Ishikawa (cell line): ENCODE measurements around the gene PARN.

Source experiments
- CEBPB ChIP-seq: IDR thresholded peaks from 2 replicates; pipeline ENCODE4 v1.6.1; 2012
- CREB1 ChIP-seq: IDR thresholded peaks from 2 replicates; pipeline ENCODE4 v1.6.1; 2012; ENCODE audit warnings: low read depth
- EGR1 ChIP-seq: IDR thresholded peaks from 2 replicates; pipeline ENCODE4 v1.6.1; 2012
- EP300 ChIP-seq: IDR thresholded peaks from 2 replicates; pipeline ENCODE4 v1.6.1; 2012; ENCODE audit warnings: borderline replicate concordance
- FOXM1 ChIP-seq: IDR thresholded peaks from 2 replicates; pipeline ENCODE4 v1.6.1; 2012; ENCODE audit warnings: low read depth, borderline replicate concordance
- MAX ChIP-seq: IDR thresholded peaks from 2 replicates; pipeline ENCODE4 v1.6.1; 2012
- NFIC ChIP-seq: IDR thresholded peaks from 2 replicates; pipeline ENCODE4 v1.6.1; 2012
- RAD21 ChIP-seq: IDR thresholded peaks from 2 replicates; pipeline ENCODE4 v1.6.1; 2012; ENCODE audit warnings: low read depth
- REST ChIP-seq: IDR thresholded peaks from 2 replicates; pipeline ENCODE4 v1.6.1; 2012; ENCODE audit warnings: low read depth, mild to moderate bottlenecking
- TAF1 ChIP-seq: IDR thresholded peaks from 2 replicates; pipeline ENCODE4 v1.6.1; 2012; ENCODE audit warnings: low read depth, mild to moderate bottlenecking
- TCF12 ChIP-seq: IDR thresholded peaks from 2 replicates; pipeline ENCODE4 v1.6.1; 2012; ENCODE audit warnings: low read depth
- TEAD4 ChIP-seq: IDR thresholded peaks from 2 replicates; pipeline ENCODE4 v1.6.1; 2012
- USF1 ChIP-seq: IDR thresholded peaks from 2 replicates; pipeline ENCODE4 v1.6.1; 2012
- YY1 ChIP-seq: IDR thresholded peaks from 2 replicates; pipeline ENCODE4 v1.6.1; 2012; ENCODE audit warnings: low read depth
- ZBTB7A ChIP-seq: IDR thresholded peaks from 2 replicates; pipeline ENCODE4 v1.6.1; 2012; ENCODE audit warnings: low read depth

PARN gene

GRCh38 chr16:14418795-14419225 is 211.2 kb downstream of the PARN start:
- TF ChIP-seq NFIC = no peak
- no peak for TF ChIP-seq TAF1
- no peak for TF ChIP-seq YY1
- no peak for TF ChIP-seq CREB1
- TF ChIP-seq REST = no peak
- no peak for TF ChIP-seq CEBPB
- TF ChIP-seq FOXM1 = no peak
- TF ChIP-seq RAD21 = no peak
- no peak for TF ChIP-seq ZBTB7A
- TF ChIP-seq MAX = no peak
- no peak for TF ChIP-seq USF1
- TF ChIP-seq TCF12 = no peak
- no peak for TF ChIP-seq EGR1
- TF ChIP-seq EP300 = no peak
- TF ChIP-seq TEAD4 = no peak

GRCh38 chr16:14416184-14416583 is 213.9 kb downstream of the PARN start:
- TF ChIP-seq NFIC = no peak
- TF ChIP-seq REST = no peak
- TF ChIP-seq RAD21 = no peak
- TF ChIP-seq CEBPB = no peak
- TF ChIP-seq MAX = no peak
- no peak for TF ChIP-seq USF1
- no peak for TF ChIP-seq ZBTB7A
- TF ChIP-seq EGR1 = no peak
- no peak for TF ChIP-seq TCF12
- TF ChIP-seq YY1 = no peak
- no peak for TF ChIP-seq TEAD4
- no peak for TF ChIP-seq CREB1
- no peak for TF ChIP-seq TAF1
- TF ChIP-seq FOXM1 = no peak
- TF ChIP-seq EP300 = no peak

GRCh38 chr16:14415291-14415690 is 214.8 kb downstream of the PARN start:
- TF ChIP-seq EGR1 (no peak), USF1 (no peak), YY1 (no peak)

GRCh38 chr16:14409563-14409962 is 220.5 kb downstream of the PARN start:
- TF ChIP-seq YY1 (no peak), REST (no peak), NFIC (no peak), EP300 (no peak), MAX (no peak), CREB1 (no peak)
